ENCODE measurements around the gene TBC1D32. TPM values are rescaled to one million over a fixed set of nuclear protein-coding genes. Genes with fewer than 3 reads are reported as not detected.

The TBC1D32 gene
- total RNA-seq, 1 experiment from 2014 or later, result 3.4 TPM

GRCh38 chr6:121236984-121237383 is 97.3 kb downstream of the TBC1D32 start:
- no peaks in the 10 kb centered on the region for H3K27me3 Mint-ChIP-seq (ENCODE audit: insufficient read depth, unreplicated experiment)
- no peaks in the 10 kb centered on the region for H3K36me3 ChIP-seq (ENCODE audit: control insufficient read depth, insufficient read depth, low read length)
- H3K36me3 Mint-ChIP-seq (ENCODE audit: insufficient read depth, unreplicated experiment), result no peaks in the 10 kb centered on the region
- H3K9me3 ChIP-seq, result no peaks in the 10 kb centered on the region
- no peak overlapping the region for H3K27ac Mint-ChIP-seq (ENCODE audit: unreplicated experiment)
- no peaks in the 10 kb centered on the region for H3K27me3 ChIP-seq (replicated peaks; ENCODE audit: control insufficient read depth, insufficient read depth, low read length)
- intact Hi-C loops (cut with micrococcal nuclease; ENCODE audit: unreplicated experiment), result loop anchor here (5.0 kb wide), 1 partner anchor 1510 kb away; no protein-coding TSS in a partner anchor
- ChIA-PET POLR2A (no interaction called here), CTCF (no interaction called here)
- no peaks in the 10 kb centered on the region for H3K9me3 Mint-ChIP-seq (ENCODE audit: unreplicated experiment)
- TF ChIP-seq CTCF (IDR thresholded peaks at IDR 0.05; ENCODE audit: insufficient read depth in 1 of 2, low read depth in 1 of 2, low read length in 1 of 2, severe bottlenecking in 1 of 2, unreplicated experiment in 1 of 2), result no peak
- no peaks in the 10 kb centered on the region; the same call in 1 of the 2 replicates for H3K4me1 ChIP-seq
- H3K4me3 Mint-ChIP-seq (ENCODE audit: unreplicated experiment), result no peak overlapping the region
- no TSS peak for BruUV-seq (replicated peaks)
- no peak overlapping the region for H3K4me3 ChIP-seq (ENCODE audit: low read depth, low read length)
- H3K4me1 Mint-ChIP-seq (ENCODE audit: low read depth, unreplicated experiment), result no peaks in the 10 kb centered on the region
- no peak for DNase-seq

- Histone ChIP-seq H3K27me3 (replicated peaks; ENCODE audit: control insufficient read depth, insufficient read depth, low read length) (no peaks in the 10 kb centered on the region), H3K4me1 (no peaks in the 10 kb centered on the region; the same call in 1 of the 2 replicates), H3K4me3 (ENCODE audit: low read depth, low read length) (no peak overlapping the region), H3K9me3 (no peaks in the 10 kb centered on the region), H3K36me3 (ENCODE audit: control insufficient read depth, insufficient read depth, low read length) (no peaks in the 10 kb centered on the region)
- Mint-ChIP-seq H3K4me1 (ENCODE audit: low read depth, unreplicated experiment) (no peaks in the 10 kb centered on the region), H3K27me3 (ENCODE audit: insufficient read depth, unreplicated experiment) (no peaks in the 10 kb centered on the region), H3K36me3 (ENCODE audit: insufficient read depth, unreplicated experiment) (no peaks in the 10 kb centered on the region), H3K9me3 (ENCODE audit: unreplicated experiment) (no peaks in the 10 kb centered on the region), H3K4me3 (ENCODE audit: unreplicated experiment) (no peak overlapping the region), H3K27ac (ENCODE audit: unreplicated experiment) (no peak overlapping the region)
- no peak for TF ChIP-seq CTCF (IDR thresholded peaks at IDR 0.05; ENCODE audit: insufficient read depth in 1 of 2, low read depth in 1 of 2, low read length in 1 of 2, severe bottlenecking in 1 of 2, unreplicated experiment in 1 of 2)
- POLR2A ChIA-PET, result no interaction called here
- intact Hi-C loops (cut with micrococcal nuclease; ENCODE audit: unreplicated experiment), result loop anchor here (5.0 kb wide), 1 partner anchor 1508 kb away; no protein-coding TSS in a partner anchor
- DNase-seq, result no peak
- no TSS peak for BruUV-seq (replicated peaks)
- CTCF ChIA-PET, result no interaction called here
Observed at GRCh38 chr6:121235386-121235785, 98.9 kb downstream of the TBC1D32 start.

GRCh38 chr6:121223930-121224329 is 110.3 kb downstream of the TBC1D32 start:
- H3K9me3 ChIP-seq, result no peaks in the 10 kb centered on the region
- no peaks in the 10 kb centered on the region for H3K36me3 Mint-ChIP-seq (ENCODE audit: insufficient read depth, unreplicated experiment)
- H3K36me3 ChIP-seq (ENCODE audit: control insufficient read depth, insufficient read depth, low read length), result no peaks in the 10 kb centered on the region
- H3K27me3 ChIP-seq (replicated peaks; ENCODE audit: control insufficient read depth, insufficient read depth, low read length), result no peaks in the 10 kb centered on the region
- H3K4me1 ChIP-seq, result no peaks in the 10 kb centered on the region
- H3K4me3 ChIP-seq (ENCODE audit: low read depth, low read length), result no peak overlapping the region
- H3K4me1 Mint-ChIP-seq (ENCODE audit: low read depth, unreplicated experiment), result no peaks in the 10 kb centered on the region
- H3K27me3 Mint-ChIP-seq (ENCODE audit: insufficient read depth, unreplicated experiment), result no peaks in the 10 kb centered on the region
- POLR2A ChIA-PET, result no interaction called here
- intact Hi-C loops (cut with micrococcal nuclease; ENCODE audit: unreplicated experiment), result no loop called here
- no peak for TF ChIP-seq CTCF (IDR thresholded peaks at IDR 0.05; ENCODE audit: insufficient read depth in 1 of 2, low read depth in 1 of 2, low read length in 1 of 2, severe bottlenecking in 1 of 2, unreplicated experiment in 1 of 2)
- CTCF ChIA-PET, result no interaction called here
- no peak overlapping the region for H3K4me3 Mint-ChIP-seq (ENCODE audit: unreplicated experiment)
- H3K27ac Mint-ChIP-seq (ENCODE audit: unreplicated experiment), result no peak overlapping the region
- BruUV-seq (replicated peaks), result no TSS peak
- no peak for DNase-seq
- peaks cover 5% of the 10 kb centered on the region for H3K9me3 Mint-ChIP-seq (ENCODE audit: unreplicated experiment)

Measured in Caco-2 (cell line).